Myocyte (in vitro differentiated cells): Measurements from ENCODE around the gene NDUFV1. TPM values are rescaled to one million over a fixed set of nuclear protein-coding genes. Genes with fewer than 3 reads are reported as not detected.
"Not testable (repeated sequence)": the region's sequence is repeated elsewhere in the genome, so short reads cannot be mapped to it uniquely, and the experiment has no call there.

ENCODE experiments used
- DNase-seq: peaks from one replicate; pipeline ENCODE4 v3.0.0-alpha.2; 2012; ENCODE audit warnings: low read depth
- total RNA-seq: library from RNA; depleted of rRNA; stranded (reverse); fragments of >200 nt; gene quantifications from 2 replicates; pipeline ENCODE4 v1.2.3, GENCODE V29; 2014

The NDUFV1 gene
- total RNA-seq, 1 donor from 2014 or later = 214 TPM

DNA sequence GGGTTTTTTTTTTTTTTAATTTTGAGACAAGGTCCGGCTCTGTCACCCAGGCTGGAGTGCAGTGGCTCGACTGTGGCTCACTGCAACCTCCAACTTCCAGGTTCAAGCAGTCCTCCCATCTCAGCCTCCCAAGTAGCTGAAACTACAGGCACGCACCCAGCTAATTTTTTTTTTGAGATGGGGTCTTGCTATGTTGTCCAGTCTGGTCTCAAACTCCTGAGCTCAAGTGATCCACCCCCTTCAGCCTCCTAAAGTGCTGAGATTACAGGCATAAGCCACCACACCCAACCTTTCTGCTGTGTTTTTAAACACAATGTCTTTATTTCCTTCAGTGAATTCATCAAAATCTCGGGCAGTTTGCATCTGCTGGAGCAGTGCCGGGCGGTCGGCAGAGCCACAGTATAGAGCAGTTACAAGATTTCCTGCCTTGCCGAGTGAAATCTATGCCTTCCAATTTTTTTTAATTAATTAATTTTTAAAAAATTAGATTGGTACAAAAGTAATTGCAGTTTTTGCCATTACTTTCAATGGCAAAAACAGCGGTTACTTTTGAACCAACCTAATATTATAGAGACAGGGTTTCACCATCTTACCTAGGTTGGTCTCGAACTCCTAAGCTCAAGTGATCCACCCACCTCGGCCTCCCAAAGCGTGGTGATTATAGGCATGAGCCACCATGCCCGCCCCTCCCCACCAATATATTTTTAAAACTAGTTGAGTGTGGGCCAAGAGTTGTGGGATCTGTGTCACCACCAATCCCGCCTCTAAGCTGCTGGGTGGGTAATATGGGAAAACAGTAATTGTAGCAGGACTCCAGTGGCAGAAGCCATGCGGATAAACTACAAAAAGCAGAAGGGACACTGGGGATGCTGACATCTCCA lies 46.5 kb downstream of the NDUFV1 start:
- no peak for DNase-seq

- DNase-seq = no peak
Observed at GRCh38 chr11:67654225-67654624, 47.5 kb downstream of the NDUFV1 start.

GRCh38 chr11:67656278-67656922 lies 49.7 kb downstream of the NDUFV1 start:
- DNase-seq = no peak

GRCh38 chr11:67657300-67657699 lies 50.6 kb downstream of the NDUFV1 start:
- DNase-seq = no peak

DNA sequence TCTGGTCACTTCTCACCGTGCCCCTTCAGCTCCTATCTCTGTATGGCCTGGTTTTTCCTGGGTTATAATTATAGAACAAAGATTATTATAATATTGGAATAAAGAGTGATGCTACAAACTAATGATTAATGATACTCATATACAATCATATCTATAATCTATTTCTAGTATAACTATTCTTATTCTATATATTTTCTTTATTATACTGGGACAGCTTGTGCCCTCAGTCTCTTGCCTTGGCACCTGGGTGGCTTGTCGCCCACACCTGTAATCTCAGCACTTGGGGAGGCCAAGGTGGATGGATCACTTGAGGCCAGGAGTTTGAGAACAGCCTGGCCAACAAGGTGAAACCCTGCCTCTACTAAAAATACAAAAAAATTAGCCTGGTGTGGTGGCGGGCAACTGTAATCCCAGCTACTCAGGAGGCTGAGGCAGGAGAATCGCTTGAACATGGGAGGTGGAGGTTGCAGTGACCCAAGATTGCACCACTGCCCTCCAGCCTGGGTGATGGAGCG lies 53.0 kb downstream of the NDUFV1 start:
- not testable (repeated sequence) for DNase-seq

DNA sequence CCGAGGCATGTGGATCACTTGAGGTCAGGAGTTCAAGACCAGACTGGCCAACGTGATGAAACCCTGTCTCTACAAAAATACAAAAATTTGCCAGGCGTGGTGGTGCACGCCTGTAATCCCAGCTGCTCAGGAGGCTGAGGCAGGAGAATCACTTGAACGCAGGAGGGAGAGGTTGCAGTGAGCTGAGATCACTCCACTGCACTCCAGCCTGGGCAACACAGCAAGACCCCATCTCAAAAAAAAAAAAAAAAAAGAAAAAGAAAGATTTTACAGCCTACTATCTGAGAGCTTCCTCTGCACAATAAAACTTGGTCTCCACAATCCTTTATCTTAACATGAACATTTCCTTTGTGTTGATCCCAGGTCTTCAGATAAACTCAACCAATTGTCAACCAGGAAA lies 54.0 kb downstream of the NDUFV1 start:
- not testable (repeated sequence) for DNase-seq

Other genes starting within 250 kb of the NDUFV1 start
- 3.3 and 6.8 TPM in 2 replicates for gene CLCF1, start 233.3 kb upstream of the NDUFV1 start, total RNA-seq
- gene RAD9A, start 214.9 kb upstream of the NDUFV1 start, total RNA-seq = 5.5 and 8.1 TPM in 2 replicates
- gene PPP1CA, start 205.1 kb upstream of the NDUFV1 start, total RNA-seq = 229 and 241 TPM in 2 replicates
- not detected in 2 replicates for gene TBC1D10C, start 202.9 kb upstream of the NDUFV1 start, total RNA-seq
- 49.7 and 83.0 TPM in 2 replicates for gene CARNS1, start 191.3 kb upstream of the NDUFV1 start, total RNA-seq
- 53.3 and 77.4 TPM in 2 replicates for gene RPS6KB2, start 178.4 kb upstream of the NDUFV1 start, total RNA-seq
- gene PTPRCAP, start 169.3 kb upstream of the NDUFV1 start, total RNA-seq = 0.88 and 0.94 TPM in 2 replicates
- gene CORO1B, start 163.5 kb upstream of the NDUFV1 start, total RNA-seq = 64.5 and 66.9 TPM in 2 replicates
- gene GPR152, start 154.2 kb upstream of the NDUFV1 start, total RNA-seq = not detected in 2 replicates
- gene CABP4, start 151.6 kb upstream of the NDUFV1 start, total RNA-seq = 1.7 and 4.9 TPM in 2 replicates
- gene TMEM134, start 137.7 kb upstream of the NDUFV1 start, total RNA-seq = 62.2 and 144 TPM in 2 replicates
- gene AIP, start 123.9 kb upstream of the NDUFV1 start, total RNA-seq = 47.9 and 56.4 TPM in 2 replicates
- gene PITPNM1, start 101.6 kb upstream of the NDUFV1 start, total RNA-seq = 24.8 and 34.6 TPM in 2 replicates
- gene CDK2AP2, start 98.8 kb upstream of the NDUFV1 start, total RNA-seq = 31.2 and 48.4 TPM in 2 replicates
- not detected in 2 replicates for gene CABP2, start 83.5 kb upstream of the NDUFV1 start, total RNA-seq
- 152 and 246 TPM in 2 replicates for gene GSTP1, start 23.1 kb upstream of the NDUFV1 start, total RNA-seq
- gene NUDT8, start 23.0 kb downstream of the NDUFV1 start, total RNA-seq = 2.3 and 5.9 TPM in 2 replicates
- gene TBX10, start 32.8 kb downstream of the NDUFV1 start, total RNA-seq = not detected in 2 replicates
- gene ACY3, start 43.8 kb downstream of the NDUFV1 start, total RNA-seq = 0.27 TPM in 1 of 2 replicates, not detected in the other
- gene ALDH3B2, start 67.7 kb downstream of the NDUFV1 start, total RNA-seq = not detected in 2 replicates